Measurements from ENCODE around the gene ARHGEF3.

Gene ARHGEF3

DNA sequence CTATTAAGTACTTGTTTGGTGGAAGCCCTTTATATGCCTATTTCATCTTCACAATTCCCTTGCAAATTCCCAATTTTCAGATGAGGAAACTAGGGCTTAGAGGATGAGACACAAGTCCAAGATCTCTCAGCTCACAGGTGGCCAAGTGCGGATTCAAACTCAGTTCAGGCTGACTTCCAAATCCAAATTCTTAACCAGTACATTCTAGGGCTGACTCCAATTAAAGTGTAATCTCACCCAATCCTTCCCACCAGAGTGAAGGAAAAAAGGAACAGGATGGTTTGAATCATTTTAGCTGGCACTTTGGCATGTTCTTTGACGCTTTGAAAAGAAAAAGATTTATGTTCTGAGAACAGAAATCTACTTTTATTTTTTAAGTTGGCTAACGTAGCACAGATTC, 12.7 kb downstream of the ARHGEF3 start:
- Histone ChIP-seq H2BK15ac (replicated peaks; ENCODE audit: low read depth) (no peak overlapping the region), H2BK5ac (ENCODE audit: low read length) (no peak overlapping the region), H3K27me3 (ENCODE audit: insufficient read depth, low read length, poor library complexity) (no peaks in the 10 kb centered on the region), H4K5ac (ENCODE audit: low read length) (no peak overlapping the region), H2AK5ac (ENCODE audit: low read length) (no peak overlapping the region), H3K79me1 (ENCODE audit: low read length) (no peaks in the 10 kb centered on the region), H4K8ac (ENCODE audit: low read depth, low read length) (no peak overlapping the region), H3K36me3 (ENCODE audit: control insufficient read depth, insufficient read depth, low read length) (no peaks in the 10 kb centered on the region), H3K9ac (ENCODE audit: low read length) (no peak overlapping the region), H3K18ac (ENCODE audit: low read length) (no peak overlapping the region), H3K56ac (ENCODE audit: low read length) (no peak overlapping the region), H3K4ac (ENCODE audit: low read depth, low read length) (no peak overlapping the region), H2BK120ac (ENCODE audit: low read depth, low read length) (no peak overlapping the region), H3K4me3 (ENCODE audit: low read length) (no peak overlapping the region), H3K23ac (ENCODE audit: low read length) (no peak overlapping the region), H3K27ac (ENCODE audit: low read depth, low read length) (no peak overlapping the region), H3K79me2 (ENCODE audit: control insufficient read depth, insufficient read depth, low read length) (no peaks in the 10 kb centered on the region), H3K4me2 (ENCODE audit: low read length) (no peak overlapping the region), H3K4me1 (ENCODE audit: control insufficient read depth, low read depth, low read length) (no peaks in the 10 kb centered on the region)
- no CpG with 5 or more reads among the region's 3 CpGs for WGBS (ENCODE audit: extremely low coverage, insufficient coverage, low lambda C conversion rate)
- DNase-seq, result no peak

DNA sequence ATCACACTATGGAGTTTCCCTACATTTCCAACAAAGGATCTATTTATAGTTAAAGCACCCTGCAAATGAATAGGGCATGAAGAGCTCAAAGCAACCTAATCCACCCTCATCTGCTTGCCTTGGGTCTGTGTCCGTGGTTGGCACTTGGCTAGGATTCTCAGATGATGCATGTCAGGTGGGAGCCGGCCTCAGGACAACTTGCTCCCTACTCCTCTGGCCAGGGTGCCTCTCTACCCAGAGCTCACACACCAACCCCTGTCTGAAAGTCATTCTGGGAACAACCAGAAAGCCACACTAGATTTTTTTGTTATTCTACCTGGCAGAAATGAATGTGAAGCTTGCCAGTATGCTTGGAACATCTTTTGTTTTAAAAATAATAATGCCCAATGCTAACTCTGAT, 13.2 kb downstream of the ARHGEF3 start:
- Histone ChIP-seq H3K36me3 (ENCODE audit: control insufficient read depth, insufficient read depth, low read length) (no peaks in the 10 kb centered on the region), H3K27me3 (ENCODE audit: insufficient read depth, low read length, poor library complexity) (no peaks in the 10 kb centered on the region), H2BK15ac (replicated peaks; ENCODE audit: low read depth) (no peak overlapping the region), H4K5ac (ENCODE audit: low read length) (no peak overlapping the region), H3K27ac (ENCODE audit: low read depth, low read length) (no peak overlapping the region), H2BK5ac (ENCODE audit: low read length) (no peak overlapping the region), H3K79me2 (ENCODE audit: control insufficient read depth, insufficient read depth, low read length) (no peaks in the 10 kb centered on the region), H3K56ac (ENCODE audit: low read length) (no peak overlapping the region), H3K23ac (ENCODE audit: low read length) (no peak overlapping the region), H3K4me1 (ENCODE audit: control insufficient read depth, low read depth, low read length) (no peaks in the 10 kb centered on the region), H3K79me1 (ENCODE audit: low read length) (no peaks in the 10 kb centered on the region), H2AK5ac (ENCODE audit: low read length) (no peak overlapping the region), H3K4me2 (ENCODE audit: low read length) (no peak overlapping the region), H3K4me3 (ENCODE audit: low read length) (no peak overlapping the region), H3K9ac (ENCODE audit: low read length) (no peak overlapping the region), H2BK120ac (ENCODE audit: low read depth, low read length) (no peak overlapping the region), H3K18ac (ENCODE audit: low read length) (no peak overlapping the region), H4K8ac (ENCODE audit: low read depth, low read length) (no peak overlapping the region), H3K4ac (ENCODE audit: low read depth, low read length) (no peak overlapping the region)
- WGBS (ENCODE audit: extremely low coverage, insufficient coverage, low lambda C conversion rate), result no CpG with 5 or more reads among the region's 2 CpGs
- DNase-seq, result no peak

DNA sequence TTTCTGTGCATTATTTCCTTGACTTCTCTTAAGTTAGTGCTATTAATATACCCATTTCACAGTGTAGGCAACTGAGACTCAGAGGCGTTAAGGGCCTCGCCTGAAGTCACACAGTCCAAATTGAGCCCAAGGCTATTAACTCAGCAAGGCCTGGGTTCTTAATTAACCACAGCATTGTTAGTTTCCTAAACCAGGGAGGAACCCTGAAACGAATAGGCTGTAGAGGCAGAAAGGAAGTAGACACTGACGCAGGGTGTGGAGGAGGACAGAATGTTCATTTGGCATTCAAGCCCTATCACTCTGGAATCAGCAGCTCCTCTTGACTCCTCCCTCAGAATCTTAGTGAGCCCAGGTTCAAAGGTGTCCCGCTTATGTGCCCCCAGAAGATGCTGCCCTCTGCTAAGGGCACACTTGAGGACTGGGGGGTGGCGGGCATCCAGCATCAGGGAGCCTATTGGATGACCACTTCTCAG, 13.9 kb downstream of the ARHGEF3 start:
- no CpG with 5 or more reads among the region's 6 CpGs for WGBS (ENCODE audit: extremely low coverage, insufficient coverage, low lambda C conversion rate)
- no peak overlapping the region for H3K4me3 ChIP-seq (ENCODE audit: low read length)

DNA sequence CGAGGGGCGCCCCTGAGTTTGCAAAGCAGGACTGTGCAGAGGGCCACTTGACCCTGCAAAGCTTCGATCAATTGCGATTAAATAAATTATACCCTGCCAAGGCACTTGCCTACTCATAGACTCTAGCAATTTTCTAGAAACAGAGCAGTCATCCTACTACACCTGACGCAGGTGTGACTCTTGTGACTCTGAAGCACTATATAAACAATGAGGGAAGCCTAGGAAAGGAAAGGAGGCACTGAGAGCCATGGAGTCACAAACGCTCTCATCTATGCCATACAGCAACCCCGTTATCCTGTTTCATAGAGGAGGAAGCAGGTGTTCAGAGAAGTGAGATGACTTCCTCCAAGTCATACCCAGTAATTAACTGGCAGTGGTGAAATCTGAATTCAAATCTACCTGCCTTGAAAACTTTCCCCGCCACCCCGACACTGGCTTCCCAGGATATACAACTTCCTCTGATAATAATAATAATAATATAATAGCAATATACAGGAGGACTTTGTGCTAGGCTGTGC, 14.4 kb downstream of the ARHGEF3 start:
- Histone ChIP-seq H4K5ac (ENCODE audit: low read length) (no peak overlapping the region), H3K4me2 (ENCODE audit: low read length) (no peak overlapping the region), H3K27ac (ENCODE audit: low read depth, low read length) (no peak overlapping the region), H3K27me3 (ENCODE audit: insufficient read depth, low read length, poor library complexity) (no peaks in the 10 kb centered on the region), H3K4me1 (ENCODE audit: control insufficient read depth, low read depth, low read length) (no peaks in the 10 kb centered on the region), H3K9ac (ENCODE audit: low read length) (no peak overlapping the region), H2AK5ac (ENCODE audit: low read length) (no peak overlapping the region), H3K23ac (ENCODE audit: low read length) (no peak overlapping the region), H2BK5ac (ENCODE audit: low read length) (no peak overlapping the region), H2BK15ac (replicated peaks; ENCODE audit: low read depth) (no peak overlapping the region), H3K4me3 (ENCODE audit: low read length) (no peak overlapping the region), H3K18ac (ENCODE audit: low read length) (no peak overlapping the region), H3K4ac (ENCODE audit: low read depth, low read length) (no peak overlapping the region), H3K79me2 (ENCODE audit: control insufficient read depth, insufficient read depth, low read length) (no peaks in the 10 kb centered on the region), H3K79me1 (ENCODE audit: low read length) (no peaks in the 10 kb centered on the region), H4K8ac (ENCODE audit: low read depth, low read length) (no peak overlapping the region), H3K56ac (ENCODE audit: low read length) (no peak overlapping the region), H3K36me3 (ENCODE audit: control insufficient read depth, insufficient read depth, low read length) (no peaks in the 10 kb centered on the region), H2BK120ac (ENCODE audit: low read depth, low read length) (no peak overlapping the region)
- WGBS (ENCODE audit: extremely low coverage, insufficient coverage, low lambda C conversion rate), result no CpG with 5 or more reads among the region's 9 CpGs
- no peak for DNase-seq

More for the DNA sequence above, 13.9 kb downstream of the ARHGEF3 start:
- no peak overlapping the region for H3K4ac ChIP-seq (ENCODE audit: low read depth, low read length)
- H3K18ac ChIP-seq (ENCODE audit: low read length), result no peak overlapping the region
- no peak overlapping the region for H4K5ac ChIP-seq (ENCODE audit: low read length)
- H3K4me1 ChIP-seq (ENCODE audit: control insufficient read depth, low read depth, low read length), result no peaks in the 10 kb centered on the region
- H2AK5ac ChIP-seq (ENCODE audit: low read length), result no peak overlapping the region
- no peak overlapping the region for H3K27ac ChIP-seq (ENCODE audit: low read depth, low read length)
- H2BK15ac ChIP-seq (replicated peaks; ENCODE audit: low read depth), result no peak overlapping the region
- no peak overlapping the region for H3K23ac ChIP-seq (ENCODE audit: low read length)
- no peak overlapping the region for H4K8ac ChIP-seq (ENCODE audit: low read depth, low read length)
- no peaks in the 10 kb centered on the region for H3K27me3 ChIP-seq (ENCODE audit: insufficient read depth, low read length, poor library complexity)
- H3K56ac ChIP-seq (ENCODE audit: low read length), result no peak overlapping the region
- no peak overlapping the region for H2BK120ac ChIP-seq (ENCODE audit: low read depth, low read length)
- H2BK5ac ChIP-seq (ENCODE audit: low read length), result no peak overlapping the region
- H3K79me1 ChIP-seq (ENCODE audit: low read length), result no peaks in the 10 kb centered on the region
- no peaks in the 10 kb centered on the region for H3K36me3 ChIP-seq (ENCODE audit: control insufficient read depth, insufficient read depth, low read length)
- no peaks in the 10 kb centered on the region for H3K79me2 ChIP-seq (ENCODE audit: control insufficient read depth, insufficient read depth, low read length)
- no peak overlapping the region for H3K4me2 ChIP-seq (ENCODE audit: low read length)
- H3K9ac ChIP-seq (ENCODE audit: low read length), result no peak overlapping the region
- DNase-seq, result no peak

DNA sequence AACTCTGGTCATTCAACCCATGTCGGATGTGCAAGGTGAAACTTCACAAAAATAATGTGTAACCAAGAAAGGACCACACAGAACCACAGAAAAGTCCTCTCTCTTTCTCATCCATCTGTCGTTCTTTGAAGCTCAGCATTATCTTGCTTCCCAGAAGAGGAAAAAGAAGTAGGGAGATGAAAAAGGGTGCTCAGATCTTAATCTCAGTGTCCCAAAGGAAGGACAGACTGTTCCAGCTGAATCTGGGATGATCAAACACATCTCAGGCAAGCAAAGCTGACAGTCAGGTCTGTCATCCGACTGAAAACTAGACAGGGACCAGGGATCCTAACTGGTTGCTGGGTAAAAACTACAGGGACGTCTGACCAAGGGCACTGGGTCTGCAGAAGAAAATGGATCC, 16.2 kb downstream of the ARHGEF3 start:
- H3K79me1 ChIP-seq (ENCODE audit: low read length), result no peaks in the 10 kb centered on the region
- H2BK15ac ChIP-seq (replicated peaks; ENCODE audit: low read depth), result no peak overlapping the region
- no peak overlapping the region for H4K5ac ChIP-seq (ENCODE audit: low read length)
- no peak overlapping the region for H3K27ac ChIP-seq (ENCODE audit: low read depth, low read length)
- H3K4me2 ChIP-seq (ENCODE audit: low read length), result no peak overlapping the region
- no peak overlapping the region for H2BK120ac ChIP-seq (ENCODE audit: low read depth, low read length)
- no peak overlapping the region for H3K18ac ChIP-seq (ENCODE audit: low read length)
- H3K56ac ChIP-seq (ENCODE audit: low read length), result no peak overlapping the region
- no peak overlapping the region for H3K23ac ChIP-seq (ENCODE audit: low read length)
- H2AK5ac ChIP-seq (ENCODE audit: low read length), result no peak overlapping the region
- no peak for DNase-seq
- H3K4me1 ChIP-seq (ENCODE audit: control insufficient read depth, low read depth, low read length), result peaks cover 3% of the 10 kb centered on the region
- no peak overlapping the region for H3K9ac ChIP-seq (ENCODE audit: low read length)
- no peaks in the 10 kb centered on the region for H3K27me3 ChIP-seq (ENCODE audit: insufficient read depth, low read length, poor library complexity)
- no peak overlapping the region for H3K4ac ChIP-seq (ENCODE audit: low read depth, low read length)
- H3K36me3 ChIP-seq (ENCODE audit: control insufficient read depth, insufficient read depth, low read length), result no peaks in the 10 kb centered on the region
- WGBS (ENCODE audit: extremely low coverage, insufficient coverage, low lambda C conversion rate), result no CpG with 5 or more reads among the region's 4 CpGs
- H4K8ac ChIP-seq (ENCODE audit: low read depth, low read length), result no peak overlapping the region
- H3K79me2 ChIP-seq (ENCODE audit: control insufficient read depth, insufficient read depth, low read length), result no peaks in the 10 kb centered on the region
- no peak overlapping the region for H3K4me3 ChIP-seq (ENCODE audit: low read length)
- H2BK5ac ChIP-seq (ENCODE audit: low read length), result no peak overlapping the region

DNA sequence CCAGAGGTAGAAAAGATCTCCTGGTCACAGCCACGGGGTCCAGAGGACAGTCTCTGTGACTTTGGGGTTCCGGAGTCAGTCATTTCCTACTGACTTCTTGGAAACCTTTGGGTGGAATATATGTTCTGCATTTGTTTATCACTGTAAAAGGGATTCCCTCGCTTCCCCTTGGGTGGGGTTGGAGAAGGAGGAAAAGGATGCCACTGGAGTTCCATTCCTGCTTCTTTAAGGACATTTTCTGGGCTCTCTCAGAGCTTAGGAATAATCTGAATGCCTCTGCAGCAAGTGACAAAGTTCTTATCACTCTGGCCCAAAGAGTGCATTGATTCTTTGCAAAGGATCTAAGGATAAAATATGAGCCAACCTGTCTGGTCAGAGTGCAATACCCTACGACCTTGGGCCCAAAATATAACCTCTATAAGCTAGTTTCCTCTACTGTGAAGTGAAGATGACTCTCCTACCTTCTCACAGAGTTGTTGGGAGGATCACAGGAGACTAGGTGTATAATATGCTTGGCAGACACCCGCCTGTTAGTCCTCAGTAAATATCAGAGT, 17.2 kb downstream of the ARHGEF3 start:
- Histone ChIP-seq H3K9ac (ENCODE audit: low read length) (no peak overlapping the region), H4K5ac (ENCODE audit: low read length) (no peak overlapping the region), H2AK5ac (ENCODE audit: low read length) (no peak overlapping the region), H3K4me1 (ENCODE audit: control insufficient read depth, low read depth, low read length) (peaks cover 3% of the 10 kb centered on the region), H4K8ac (ENCODE audit: low read depth, low read length) (no peak overlapping the region), H3K4ac (ENCODE audit: low read depth, low read length) (peak overlapping the region; percentile 81), H2BK120ac (ENCODE audit: low read depth, low read length) (no peak overlapping the region), H2BK5ac (ENCODE audit: low read length) (no peak overlapping the region), H3K36me3 (ENCODE audit: control insufficient read depth, insufficient read depth, low read length) (no peaks in the 10 kb centered on the region), H3K18ac (ENCODE audit: low read length) (peak overlapping the region; percentile 64), H3K56ac (ENCODE audit: low read length) (peak overlapping the region; percentile 18), H3K23ac (ENCODE audit: low read length) (no peak overlapping the region), H3K79me2 (ENCODE audit: control insufficient read depth, insufficient read depth, low read length) (no peaks in the 10 kb centered on the region), H3K79me1 (ENCODE audit: low read length) (no peaks in the 10 kb centered on the region), H3K4me3 (ENCODE audit: low read length) (no peak overlapping the region), H3K27ac (ENCODE audit: low read depth, low read length) (no peak overlapping the region), H3K4me2 (ENCODE audit: low read length) (no peak overlapping the region), H3K27me3 (ENCODE audit: insufficient read depth, low read length, poor library complexity) (no peaks in the 10 kb centered on the region), H2BK15ac (replicated peaks; ENCODE audit: low read depth) (no peak overlapping the region)
- WGBS (ENCODE audit: extremely low coverage, insufficient coverage, low lambda C conversion rate), result no CpG with 5 or more reads among the region's 5 CpGs
- no peak for DNase-seq

All from mesendoderm (in vitro differentiated cells).